22Rv1 (cell line): Measurements from ENCODE around the gene ADCY7.

Experiments
- H3K27ac ChIP-seq: fragments of 450-650 bp; 2 replicates; pipeline ENCODE4 v1.5.1; 2017
- CTCF ChIP-seq: fragments of 450-650 bp; IDR thresholded peaks from 2 replicates; pipeline ENCODE4 v1.5.1; 2017; ENCODE audit warnings: mild to moderate bottlenecking
- ZFX ChIP-seq: fragments of 450-650 bp; IDR thresholded peaks from 2 replicates; pipeline ENCODE4 v1.6.1; 2017; ENCODE audit warnings: antibody characterized with exemption, borderline replicate concordance

ADCY7 gene

GRCh38 chr16:50320310-50320709, 54.0 kb downstream of the ADCY7 start:
- no peak overlapping the region for H3K27ac ChIP-seq
- TF ChIP-seq ZFX (no peak), CTCF (no peak)

- no peak for TF ChIP-seq CTCF
- no peak for TF ChIP-seq ZFX
- no peak overlapping the region for H3K27ac ChIP-seq
Observed at GRCh38 chr16:50322333-50322732, 56.0 kb downstream of the ADCY7 start.

GRCh38 chr16:50323335-50324011, 57.1 kb downstream of the ADCY7 start:
- no peak overlapping the region for H3K27ac ChIP-seq
- no peak for TF ChIP-seq ZFX
- peak; percentile 5; the same call in 1 of the 2 replicates for TF ChIP-seq CTCF

- no peak overlapping the region for H3K27ac ChIP-seq
- TF ChIP-seq CTCF (no peak), ZFX (no peak)
Observed at GRCh38 chr16:50324345-50324744, 58.0 kb downstream of the ADCY7 start.

GRCh38 chr16:50326264-50326663, 59.9 kb downstream of the ADCY7 start:
- no peak overlapping the region for H3K27ac ChIP-seq
- TF ChIP-seq ZFX (no peak), CTCF (no peak)

GRCh38 chr16:50326835-50327465, 60.6 kb downstream of the ADCY7 start:
- no peak overlapping the region for H3K27ac ChIP-seq
- TF ChIP-seq CTCF (peak; percentile 49), ZFX (no peak)

GRCh38 chr16:50329446-50330189, 63.3 kb downstream of the ADCY7 start:
- no peak for TF ChIP-seq CTCF
- TF ChIP-seq ZFX: no peak
- H3K27ac ChIP-seq: no peak overlapping the region
